ENCODE measurements around the gene ISX.
A peak's percentile ranks its signal among the peaks of the same experiment; 100 is the strongest.

Gene ISX

DNA sequence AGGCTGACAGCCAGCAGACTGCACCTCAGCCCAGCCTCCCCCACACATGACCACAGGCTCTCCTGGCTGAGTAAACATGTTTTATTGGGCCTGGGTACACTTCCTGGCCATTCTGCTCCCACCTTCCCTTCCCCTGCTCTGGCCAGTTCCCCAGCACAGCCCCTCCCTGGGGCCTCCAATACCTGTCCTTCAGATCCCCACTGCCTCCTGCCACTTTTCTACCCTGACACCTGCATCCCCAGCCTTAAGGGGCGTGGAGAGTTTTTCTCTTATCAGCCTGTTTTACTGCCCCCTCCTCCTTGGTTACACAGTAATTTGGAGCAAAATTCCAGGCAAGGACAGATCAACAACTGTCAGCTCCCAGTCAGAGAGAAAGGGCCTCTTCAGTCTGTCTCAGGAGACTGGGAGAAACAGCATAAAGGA, at the start of gene ISX:
Gene ISX (plus strand): TSS at position 363 of the 423 bp plus-strand sequence. CDS start 930 bp downstream, outside the sequence.
- no peak within 1 kb of the TSS for H3K4me3 ChIP-seq (replicated peaks; ENCODE audit: low read depth, low read length)
- TF ChIP-seq, protein P1, sequence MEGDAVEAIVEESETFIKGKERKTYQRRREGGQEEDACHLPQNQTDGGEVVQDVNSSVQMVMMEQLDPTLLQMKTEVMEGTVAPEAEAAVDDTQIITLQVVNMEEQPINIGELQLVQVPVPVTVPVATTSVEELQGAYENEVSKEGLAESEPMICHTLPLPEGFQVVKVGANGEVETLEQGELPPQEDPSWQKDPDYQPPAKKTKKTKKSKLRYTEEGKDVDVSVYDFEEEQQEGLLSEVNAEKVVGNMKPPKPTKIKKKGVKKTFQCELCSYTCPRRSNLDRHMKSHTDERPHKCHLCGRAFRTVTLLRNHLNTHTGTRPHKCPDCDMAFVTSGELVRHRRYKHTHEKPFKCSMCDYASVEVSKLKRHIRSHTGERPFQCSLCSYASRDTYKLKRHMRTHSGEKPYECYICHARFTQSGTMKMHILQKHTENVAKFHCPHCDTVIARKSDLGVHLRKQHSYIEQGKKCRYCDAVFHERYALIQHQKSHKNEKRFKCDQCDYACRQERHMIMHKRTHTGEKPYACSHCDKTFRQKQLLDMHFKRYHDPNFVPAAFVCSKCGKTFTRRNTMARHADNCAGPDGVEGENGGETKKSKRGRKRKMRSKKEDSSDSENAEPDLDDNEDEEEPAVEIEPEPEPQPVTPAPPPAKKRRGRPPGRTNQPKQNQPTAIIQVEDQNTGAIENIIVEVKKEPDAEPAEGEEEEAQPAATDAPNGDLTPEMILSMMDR (IDR thresholded peaks at IDR 0.05; ENCODE audit: low read depth, low read length, missing control alignments) = no peak
- DNase-seq (ENCODE audit: extremely low read depth, low read depth) = no peak

- DNase-seq (ENCODE audit: extremely low read depth, low read depth) = no peak
- TF ChIP-seq, protein P1 (IDR thresholded peaks at IDR 0.05; ENCODE audit: low read depth, low read length, missing control alignments) = no peak
- no peak overlapping the region for H3K4me3 ChIP-seq (replicated peaks; ENCODE audit: low read depth, low read length)
Observed at GRCh38 chr22:35016909-35017308, 49.0 kb upstream of the ISX start.

- TF ChIP-seq, protein P1 (IDR thresholded peaks at IDR 0.05; ENCODE audit: low read depth, low read length, missing control alignments) = no peak
- no peak for DNase-seq (ENCODE audit: extremely low read depth, low read depth)
- no peak overlapping the region for H3K4me3 ChIP-seq (replicated peaks; ENCODE audit: low read depth, low read length)
Observed at GRCh38 chr22:35018995-35019394, 47.0 kb upstream of the ISX start.

- H3K4me3 ChIP-seq (replicated peaks; ENCODE audit: low read depth, low read length) = no peak overlapping the region
- no peak for DNase-seq (ENCODE audit: extremely low read depth, low read depth)
- TF ChIP-seq, protein P1 (IDR thresholded peaks at IDR 0.05; ENCODE audit: low read depth, low read length, missing control alignments) = no peak
Observed at GRCh38 chr22:35020517-35020916, 45.4 kb upstream of the ISX start.

- H3K4me3 ChIP-seq (replicated peaks; ENCODE audit: low read depth, low read length) = no peak overlapping the region
- TF ChIP-seq, protein P1 (IDR thresholded peaks at IDR 0.05; ENCODE audit: low read depth, low read length, missing control alignments) = no peak
- DNase-seq (ENCODE audit: extremely low read depth, low read depth) = no peak
Observed at GRCh38 chr22:35021161-35021560, 44.8 kb upstream of the ISX start.

- no peak for DNase-seq (ENCODE audit: extremely low read depth, low read depth)
- TF ChIP-seq, protein P1 (IDR thresholded peaks at IDR 0.05; ENCODE audit: low read depth, low read length, missing control alignments) = no peak
- no peak overlapping the region for H3K4me3 ChIP-seq (replicated peaks; ENCODE audit: low read depth, low read length)
Observed at GRCh38 chr22:35022291-35022690, 43.7 kb upstream of the ISX start.

DNA sequence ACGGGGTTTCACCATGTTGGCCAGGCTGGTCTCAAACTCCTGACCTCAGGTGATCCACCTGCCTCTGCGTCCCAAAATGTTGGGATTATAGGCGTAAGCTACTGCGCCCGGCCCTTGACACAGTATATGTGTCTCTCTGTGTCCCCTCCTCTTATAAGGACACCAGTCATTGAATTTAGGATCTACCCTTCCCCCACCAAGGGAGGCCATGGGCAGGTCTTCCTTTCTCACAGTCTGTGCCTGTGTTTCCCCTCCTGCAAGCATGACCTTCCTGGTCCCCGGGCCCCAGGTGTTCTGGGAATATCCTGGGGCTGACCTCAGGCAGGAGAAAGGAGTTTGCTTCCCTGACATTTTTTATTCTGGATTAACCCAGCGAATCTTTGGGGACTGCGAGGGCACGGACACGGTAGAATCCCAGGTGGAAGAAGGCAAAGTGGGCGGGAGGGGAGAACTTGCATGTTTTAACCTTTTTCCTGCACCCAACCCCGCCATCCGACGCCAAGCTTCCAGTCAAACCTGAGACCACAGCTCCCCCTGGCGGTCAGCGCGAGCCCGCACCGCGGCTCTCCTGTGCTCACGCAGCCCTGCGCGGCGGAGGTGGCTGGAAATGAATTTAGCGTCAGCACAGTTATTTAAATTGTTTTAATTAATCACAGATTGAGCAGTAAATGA, 42.1 kb upstream of the ISX start:
- TF ChIP-seq, protein P1 (IDR thresholded peaks at IDR 0.05; ENCODE audit: low read depth, low read length, missing control alignments) = peak; percentile 85
- peak; percentile 1 for DNase-seq (ENCODE audit: extremely low read depth, low read depth)
- no peak overlapping the region for H3K4me3 ChIP-seq (replicated peaks; ENCODE audit: low read depth, low read length)

Measured in HFF-Myc (cell line).